Liver (tissue), 3 donors: ENCODE results near the gene IL1R2.
A peak's percentile ranks its signal among the peaks of the same experiment; 100 is the strongest.

ENCODE experiments used
- CTCF ChIP-seq: fragments of 150-350 bp; IDR thresholded peaks from 2 replicates; pipeline ENCODE4 v1.5.1; 2017; ENCODE audit warnings: improper control_type of control experiment, low read depth, low read length; ENCODE audit not compliant: missing input control
- GABPA ChIP-seq, 2 donors: IDR thresholded peaks in 1 of 2; conservative IDR thresholded peaks in 1 of 2; 2 replicates each; pipeline ENCODE4 v1.6.1; 2016; ENCODE audit warnings: antibody characterized with exemption in 2 of 2, mild to moderate bottlenecking in 1 of 2, moderate library complexity in 1 of 2
- JUND ChIP-seq, 2 donors: IDR thresholded peaks; 2 replicates each; pipeline ENCODE4 v1.6.1; 2016; ENCODE audit warnings: antibody characterized with exemption in 2 of 2
- SP1 ChIP-seq: IDR thresholded peaks from 2 replicates; pipeline ENCODE4 v1.6.1; 2018; ENCODE audit warnings: antibody characterized with exemption, mild to moderate bottlenecking
- TAF1 ChIP-seq: conservative IDR thresholded peaks from 2 replicates; pipeline ENCODE4 v1.6.1; 2016; ENCODE audit warnings: antibody characterized with exemption, mild to moderate bottlenecking
- YY1 ChIP-seq: IDR thresholded peaks from 2 replicates; pipeline ENCODE4 v1.6.1; 2016; ENCODE audit warnings: antibody characterized with exemption, mild to moderate bottlenecking
- TF ChIP-seq, protein P1 (sequence below): IDR thresholded peaks from 2 replicates; pipeline ENCODE4 v1.6.1; 2016; ENCODE audit warnings: antibody characterized with exemption, mild to moderate bottlenecking
- TF ChIP-seq, protein P2 (sequence below): IDR thresholded peaks from 2 replicates; pipeline ENCODE4 v1.6.1; 2016; ENCODE audit warnings: antibody characterized with exemption
- donor health status: healthy.
- donor health status: healthy.

DNA sequence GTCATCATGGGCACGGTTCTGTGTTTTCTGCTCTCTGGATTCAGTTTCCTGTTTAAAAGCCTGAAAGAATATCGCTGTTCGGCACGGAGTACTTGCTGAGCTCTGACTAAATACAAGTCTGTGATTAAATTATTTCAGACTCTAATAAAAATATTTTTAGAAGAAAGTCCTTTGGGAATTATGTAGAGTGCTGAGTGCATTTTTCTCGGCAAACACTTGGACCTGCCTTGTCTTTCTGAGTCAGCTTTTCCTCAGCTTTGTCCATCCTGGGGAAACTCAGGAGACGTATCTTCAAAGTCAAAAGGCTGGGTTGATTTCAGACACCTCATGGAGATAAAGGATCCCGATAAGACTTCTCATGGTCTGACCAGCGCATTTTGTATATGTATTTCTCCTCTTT lies 45.9 kb downstream of the IL1R2 start:
- TF ChIP-seq CTCF (no peak), TAF1 (no peak), SP1 (no peak), YY1 (no peak), GABPA (IDR thresholded peaks at IDR 0.05 in 1 of 2, conservative IDR thresholded peaks at IDR 0.05 in 1 of 2) (no peak), JUND (IDR thresholded peaks at IDR 0.05) (peak in 1 of 2 donors; percentile 21)
- TF ChIP-seq, protein P1, sequence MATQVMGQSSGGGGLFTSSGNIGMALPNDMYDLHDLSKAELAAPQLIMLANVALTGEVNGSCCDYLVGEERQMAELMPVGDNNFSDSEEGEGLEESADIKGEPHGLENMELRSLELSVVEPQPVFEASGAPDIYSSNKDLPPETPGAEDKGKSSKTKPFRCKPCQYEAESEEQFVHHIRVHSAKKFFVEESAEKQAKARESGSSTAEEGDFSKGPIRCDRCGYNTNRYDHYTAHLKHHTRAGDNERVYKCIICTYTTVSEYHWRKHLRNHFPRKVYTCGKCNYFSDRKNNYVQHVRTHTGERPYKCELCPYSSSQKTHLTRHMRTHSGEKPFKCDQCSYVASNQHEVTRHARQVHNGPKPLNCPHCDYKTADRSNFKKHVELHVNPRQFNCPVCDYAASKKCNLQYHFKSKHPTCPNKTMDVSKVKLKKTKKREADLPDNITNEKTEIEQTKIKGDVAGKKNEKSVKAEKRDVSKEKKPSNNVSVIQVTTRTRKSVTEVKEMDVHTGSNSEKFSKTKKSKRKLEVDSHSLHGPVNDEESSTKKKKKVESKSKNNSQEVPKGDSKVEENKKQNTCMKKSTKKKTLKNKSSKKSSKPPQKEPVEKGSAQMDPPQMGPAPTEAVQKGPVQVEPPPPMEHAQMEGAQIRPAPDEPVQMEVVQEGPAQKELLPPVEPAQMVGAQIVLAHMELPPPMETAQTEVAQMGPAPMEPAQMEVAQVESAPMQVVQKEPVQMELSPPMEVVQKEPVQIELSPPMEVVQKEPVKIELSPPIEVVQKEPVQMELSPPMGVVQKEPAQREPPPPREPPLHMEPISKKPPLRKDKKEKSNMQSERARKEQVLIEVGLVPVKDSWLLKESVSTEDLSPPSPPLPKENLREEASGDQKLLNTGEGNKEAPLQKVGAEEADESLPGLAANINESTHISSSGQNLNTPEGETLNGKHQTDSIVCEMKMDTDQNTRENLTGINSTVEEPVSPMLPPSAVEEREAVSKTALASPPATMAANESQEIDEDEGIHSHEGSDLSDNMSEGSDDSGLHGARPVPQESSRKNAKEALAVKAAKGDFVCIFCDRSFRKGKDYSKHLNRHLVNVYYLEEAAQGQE = no peak
- TF ChIP-seq, protein P2, sequence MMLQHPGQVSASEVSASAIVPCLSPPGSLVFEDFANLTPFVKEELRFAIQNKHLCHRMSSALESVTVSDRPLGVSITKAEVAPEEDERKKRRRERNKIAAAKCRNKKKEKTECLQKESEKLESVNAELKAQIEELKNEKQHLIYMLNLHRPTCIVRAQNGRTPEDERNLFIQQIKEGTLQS = no peak
